OCI-LY1 (cell line): ENCODE results near the gene GNB3.

ENCODE experiments used
- H2AFZ ChIP-seq: fragments of 200-600 bp; sonication (generic), shearing (Covaris generic); 2 replicates; pipeline ENCODE4 v1.6.0; 2014; ENCODE audit warnings: antibody characterized with exemption, mild to moderate bottlenecking, low read length
- H3F3A ChIP-seq: fragments of 200-600 bp; sonication (generic), shearing (Covaris generic); 2 replicates; pipeline ENCODE4 v1.6.0; 2014; ENCODE audit warnings: mild to moderate bottlenecking, antibody characterized with exemption, low read length, moderate library complexity; ENCODE audit not compliant: insufficient read depth
- H3K27ac ChIP-seq: fragments of 200-600 bp; sonication (generic); 2 replicates; pipeline ENCODE4 v1.5.1; 2014; ENCODE audit warnings: low read length, mixed run types, mild to moderate bottlenecking, low read depth; ENCODE audit not compliant: poor library complexity, severe bottlenecking
- H3K27me3 ChIP-seq: fragments of 200-600 bp; sonication (generic); 2 replicates; pipeline ENCODE4 v1.6.0; 2014; ENCODE audit warnings: antibody characterized with exemption, mild to moderate bottlenecking, low read length, moderate library complexity; ENCODE audit not compliant: insufficient read depth
- H3K36me3 ChIP-seq: fragments of 200-600 bp; sonication (generic); 2 replicates; pipeline ENCODE4 v1.6.1; 2014; ENCODE audit warnings: mild to moderate bottlenecking, antibody characterized with exemption, low read length, moderate library complexity, mixed read lengths; ENCODE audit not compliant: insufficient read depth
- H3K4me1 ChIP-seq: fragments of 200-600 bp; sonication (generic); 2 replicates; pipeline ENCODE4 v1.5.1; 2014; ENCODE audit warnings: mild to moderate bottlenecking, low read length, moderate library complexity; ENCODE audit not compliant: insufficient read depth, severe bottlenecking
- H3K4me2 ChIP-seq: fragments of 200-600 bp; sonication (generic), shearing (Covaris generic); 2 replicates; pipeline ENCODE4 v1.6.1; 2014; ENCODE audit warnings: low read length
- H3K4me3 ChIP-seq: fragments of 200-600 bp; sonication (generic); 2 replicates; pipeline ENCODE4 v1.5.1; 2014; ENCODE audit warnings: low read length, low read depth, mild to moderate bottlenecking, mixed read lengths; ENCODE audit not compliant: poor library complexity, severe bottlenecking
- H3K79me2 ChIP-seq: fragments of 200-600 bp; shearing (Covaris generic); 2 replicates; pipeline ENCODE4 v1.6.1; 2016; ENCODE audit warnings: mixed run types, low read length, mixed read lengths; ENCODE audit not compliant: insufficient read depth
- H3K9ac ChIP-seq: fragments of 200-600 bp; sonication (generic), shearing (Covaris generic); 2 replicates; pipeline ENCODE4 v1.6.1; 2014; ENCODE audit warnings: mild to moderate bottlenecking, low read length, mixed read lengths
- H3K9me2 ChIP-seq: fragments of 200-600 bp; sonication (generic), shearing (Covaris generic); 2 replicates; pipeline ENCODE4 v1.6.1; 2014; ENCODE audit warnings: low read depth, mild to moderate bottlenecking, low read length, mixed read lengths
- H3K9me3 ChIP-seq: fragments of 200-600 bp; shearing (Covaris generic); 2 replicates; pipeline ENCODE4 v1.6.1; 2014; ENCODE audit warnings: low read length, mixed read lengths
- H4K20me1 ChIP-seq: fragments of 200-600 bp; sonication (generic), shearing (Covaris generic); 2 replicates; pipeline ENCODE4 v1.6.0; 2016; ENCODE audit warnings: mild to moderate bottlenecking, low read length; ENCODE audit not compliant: insufficient read depth
- EZH2 ChIP-seq: fragments of 200-600 bp; sonication (generic), shearing (Covaris generic); IDR thresholded peaks from 2 replicates; pipeline ENCODE4 v1.8.0; 2017; ENCODE audit warnings: borderline replicate concordance, mixed run types, mild to moderate bottlenecking, antibody characterized with exemption, low read length, moderate library complexity, mixed read lengths
- TF ChIP-seq, protein P1 (sequence below): fragments of 200-600 bp; sonication (generic), shearing (Covaris generic); IDR thresholded peaks from 2 replicates; pipeline ENCODE4 v1.5.1; 2017; ENCODE audit warnings: mild to moderate bottlenecking, antibody characterized with exemption, low read length, moderate library complexity, mixed read lengths

Gene GNB3

DNA sequence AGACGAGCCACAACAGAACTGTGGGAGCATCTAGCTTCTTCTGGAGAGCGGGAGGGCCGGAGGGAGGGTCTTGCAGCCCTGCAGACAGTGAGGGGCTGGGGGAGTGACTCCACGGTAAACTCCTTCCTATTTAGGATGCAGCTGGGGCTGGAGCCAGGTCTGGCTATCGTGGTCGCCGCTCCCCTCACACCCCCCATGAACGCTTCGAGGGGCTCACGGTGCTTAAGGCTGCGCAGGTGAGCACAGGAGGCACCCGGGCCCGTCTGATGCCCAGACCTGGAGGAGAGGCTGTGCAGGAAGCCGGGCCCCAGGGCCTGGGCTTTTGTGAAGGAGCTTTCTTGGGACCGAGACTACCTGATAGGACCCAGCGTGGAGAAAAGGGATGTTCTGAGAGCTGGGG, 3.9 kb upstream of the GNB3 start:
- no peak overlapping the region for H2AFZ ChIP-seq
- no peak overlapping the region for H3K9ac ChIP-seq
- TF ChIP-seq, protein P1, sequence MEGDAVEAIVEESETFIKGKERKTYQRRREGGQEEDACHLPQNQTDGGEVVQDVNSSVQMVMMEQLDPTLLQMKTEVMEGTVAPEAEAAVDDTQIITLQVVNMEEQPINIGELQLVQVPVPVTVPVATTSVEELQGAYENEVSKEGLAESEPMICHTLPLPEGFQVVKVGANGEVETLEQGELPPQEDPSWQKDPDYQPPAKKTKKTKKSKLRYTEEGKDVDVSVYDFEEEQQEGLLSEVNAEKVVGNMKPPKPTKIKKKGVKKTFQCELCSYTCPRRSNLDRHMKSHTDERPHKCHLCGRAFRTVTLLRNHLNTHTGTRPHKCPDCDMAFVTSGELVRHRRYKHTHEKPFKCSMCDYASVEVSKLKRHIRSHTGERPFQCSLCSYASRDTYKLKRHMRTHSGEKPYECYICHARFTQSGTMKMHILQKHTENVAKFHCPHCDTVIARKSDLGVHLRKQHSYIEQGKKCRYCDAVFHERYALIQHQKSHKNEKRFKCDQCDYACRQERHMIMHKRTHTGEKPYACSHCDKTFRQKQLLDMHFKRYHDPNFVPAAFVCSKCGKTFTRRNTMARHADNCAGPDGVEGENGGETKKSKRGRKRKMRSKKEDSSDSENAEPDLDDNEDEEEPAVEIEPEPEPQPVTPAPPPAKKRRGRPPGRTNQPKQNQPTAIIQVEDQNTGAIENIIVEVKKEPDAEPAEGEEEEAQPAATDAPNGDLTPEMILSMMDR, result no peak
- TF ChIP-seq EZH2, result no peak
- H3K4me2 ChIP-seq, result no peak overlapping the region
- peaks cover 27% of the 10 kb centered on the region for H3K4me1 ChIP-seq
- H3F3A ChIP-seq, result no peaks in the 10 kb centered on the region
- H3K9me2 ChIP-seq, result no peaks in the 10 kb centered on the region
- H3K79me2 ChIP-seq, result no peaks in the 10 kb centered on the region
- H3K4me3 ChIP-seq, result no peak overlapping the region
- no peak overlapping the region for H3K27ac ChIP-seq
- no peaks in the 10 kb centered on the region; the same call in 1 of the 2 replicates for H3K27me3 ChIP-seq
- H3K36me3 ChIP-seq, result no peaks in the 10 kb centered on the region
- H3K9me3 ChIP-seq, result no peaks in the 10 kb centered on the region
- no peaks in the 10 kb centered on the region for H4K20me1 ChIP-seq

DNA sequence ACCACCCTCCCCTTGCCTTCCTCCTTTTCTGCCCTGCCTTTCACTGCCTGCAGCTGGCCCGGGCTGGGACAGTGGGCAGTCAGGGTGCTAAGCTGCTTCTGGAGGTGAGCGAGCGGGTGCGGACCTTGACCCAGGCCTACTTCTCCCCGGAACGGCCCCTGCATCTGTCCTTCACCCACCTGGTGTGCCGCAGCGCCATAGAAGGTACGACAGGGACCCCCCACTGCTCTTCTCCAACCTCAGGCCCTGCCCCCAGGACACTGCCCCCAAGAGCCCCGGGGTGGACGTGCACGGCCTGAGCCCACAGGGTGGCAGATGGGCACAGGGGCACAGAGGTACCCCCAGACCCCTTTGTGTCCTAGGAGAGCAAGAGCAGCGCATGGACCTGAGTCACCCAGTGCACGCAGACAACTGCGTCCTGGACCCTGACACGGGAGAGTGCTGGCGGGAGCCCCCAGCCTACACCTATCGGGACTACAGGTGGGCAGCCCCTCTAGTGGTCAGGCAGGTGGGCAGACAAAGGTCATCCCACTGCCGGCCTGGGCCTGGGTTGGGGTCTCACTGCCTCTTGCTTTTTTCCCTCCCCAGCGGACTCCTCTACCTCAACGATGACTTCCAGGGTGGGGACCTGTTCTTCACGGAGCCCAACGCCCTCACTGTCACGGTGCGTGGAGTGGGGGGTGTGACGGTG, 3.2 kb upstream of the GNB3 start:
- Histone ChIP-seq H3K79me2 (no peaks in the 10 kb centered on the region), H3F3A (no peaks in the 10 kb centered on the region), H3K9me2 (no peaks in the 10 kb centered on the region), H4K20me1 (no peaks in the 10 kb centered on the region), H3K27me3 (no peaks in the 10 kb centered on the region; the same call in 1 of the 2 replicates), H2AFZ (no peak overlapping the region), H3K4me3 (no peak overlapping the region), H3K4me1 (peaks cover 30% of the 10 kb centered on the region), H3K36me3 (no peaks in the 10 kb centered on the region), H3K9ac (no peak overlapping the region), H3K27ac (no peak overlapping the region), H3K9me3 (no peaks in the 10 kb centered on the region), H3K4me2 (no peak overlapping the region)
- TF ChIP-seq, protein P1, result no peak
- no peak for TF ChIP-seq EZH2

DNA sequence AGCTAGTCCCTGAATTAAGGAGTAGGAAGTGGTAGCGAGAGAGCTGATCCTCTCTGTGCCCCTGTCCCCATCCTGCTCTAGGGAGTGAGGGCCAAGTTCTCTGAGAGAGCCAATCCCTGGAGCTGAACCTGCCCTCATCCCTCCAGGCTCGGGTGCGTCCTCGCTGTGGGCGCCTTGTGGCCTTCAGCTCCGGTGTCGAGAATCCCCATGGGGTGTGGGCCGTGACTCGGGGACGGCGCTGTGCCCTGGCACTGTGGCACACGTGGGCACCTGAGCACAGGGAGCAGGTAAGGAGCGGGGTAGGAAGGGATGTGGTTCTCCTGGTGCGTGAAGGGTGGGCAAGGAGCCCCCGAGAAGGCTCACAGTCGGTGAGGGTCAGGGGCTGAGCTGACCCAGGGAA, 1.9 kb upstream of the GNB3 start:
- H3K9ac ChIP-seq, result no peak overlapping the region
- H2AFZ ChIP-seq, result no peak overlapping the region
- TF ChIP-seq, protein P1, result no peak
- no peak for TF ChIP-seq EZH2
- H3K36me3 ChIP-seq, result no peaks in the 10 kb centered on the region
- H3K27ac ChIP-seq, result no peak overlapping the region
- no peaks in the 10 kb centered on the region for H3K9me3 ChIP-seq
- H3K9me2 ChIP-seq, result no peaks in the 10 kb centered on the region
- no peaks in the 10 kb centered on the region for H4K20me1 ChIP-seq
- H3K4me3 ChIP-seq, result no peak overlapping the region
- H3K4me1 ChIP-seq, result peaks cover 43% of the 10 kb centered on the region
- no peaks in the 10 kb centered on the region; the same call in 1 of the 2 replicates for H3K27me3 ChIP-seq
- H3K4me2 ChIP-seq, result no peak overlapping the region
- no peaks in the 10 kb centered on the region for H3F3A ChIP-seq
- H3K79me2 ChIP-seq, result no peaks in the 10 kb centered on the region
